Measurements from ENCODE around the gene TIMM9. TPM values are rescaled to one million over a fixed set of nuclear protein-coding genes. Genes with fewer than 3 reads are reported as not detected.

Gene TIMM9
- polyA plus RNA-seq, 1 of the 3 experiments (the other 2 are of a cell fraction): 17.9 TPM

DNA sequence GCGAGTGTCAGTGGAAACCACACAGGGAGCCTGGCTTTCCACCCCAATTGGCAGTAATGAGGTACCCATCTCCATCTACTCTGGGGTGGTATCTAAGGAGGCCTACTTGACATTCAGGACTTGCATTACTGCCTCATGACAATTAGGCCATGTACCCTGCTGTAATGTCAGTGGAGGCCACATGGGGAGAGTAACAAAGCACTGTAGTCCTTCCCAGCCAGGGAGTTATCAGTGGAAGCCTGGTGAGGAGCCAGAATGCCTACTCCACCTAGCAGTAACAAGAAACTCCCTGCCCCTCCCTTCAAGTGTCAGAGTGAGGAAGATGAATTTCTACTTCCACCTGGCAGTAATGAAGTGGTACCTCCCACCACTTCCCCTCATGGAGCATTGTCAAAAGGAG lies 12.5 kb downstream of the TIMM9 start (continued):
- TF ChIP-seq, protein P1, sequence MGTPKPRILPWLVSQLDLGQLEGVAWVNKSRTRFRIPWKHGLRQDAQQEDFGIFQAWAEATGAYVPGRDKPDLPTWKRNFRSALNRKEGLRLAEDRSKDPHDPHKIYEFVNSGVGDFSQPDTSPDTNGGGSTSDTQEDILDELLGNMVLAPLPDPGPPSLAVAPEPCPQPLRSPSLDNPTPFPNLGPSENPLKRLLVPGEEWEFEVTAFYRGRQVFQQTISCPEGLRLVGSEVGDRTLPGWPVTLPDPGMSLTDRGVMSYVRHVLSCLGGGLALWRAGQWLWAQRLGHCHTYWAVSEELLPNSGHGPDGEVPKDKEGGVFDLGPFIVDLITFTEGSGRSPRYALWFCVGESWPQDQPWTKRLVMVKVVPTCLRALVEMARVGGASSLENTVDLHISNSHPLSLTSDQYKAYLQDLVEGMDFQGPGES (IDR thresholded peaks at IDR 0.05; ENCODE audit: low read depth, low read length): no peak

DNA sequence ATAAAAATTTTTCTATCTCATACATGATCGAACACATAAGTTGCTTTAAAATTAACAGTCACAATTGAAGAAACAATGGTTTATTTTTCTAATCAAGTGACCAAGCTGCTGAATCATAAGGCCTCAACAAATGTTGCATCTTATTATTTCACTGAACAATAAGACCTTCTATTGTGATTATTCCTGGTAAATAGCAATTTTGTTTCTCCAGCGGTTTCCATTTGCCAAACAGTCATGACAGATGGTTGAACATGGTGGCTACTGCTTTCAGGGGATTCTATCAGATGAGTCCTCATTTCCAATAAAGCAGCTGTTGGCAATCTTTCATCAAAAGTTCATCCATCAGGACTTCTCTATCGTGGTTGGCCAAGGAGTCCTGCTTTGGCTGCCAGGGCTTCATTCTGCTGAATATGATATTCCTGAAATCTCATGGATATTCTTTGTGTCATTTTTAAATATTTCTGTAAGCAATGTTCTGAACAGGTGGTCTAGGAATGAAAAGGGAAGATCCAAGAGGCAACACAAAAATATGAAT lies 18.6 kb downstream of the TIMM9 start:
- no peak overlapping the region for H3K27ac ChIP-seq (ENCODE audit: low read depth in 2 of 2, low read length in 1 of 2)

More for the DNA sequence above, 18.6 kb downstream of the TIMM9 start:
- no peak for DNase-seq
- Histone ChIP-seq H3K36me3 (replicated peaks in 1 of 2; ENCODE audit: control insufficient read depth in 1 of 2, insufficient read depth in 2 of 2, low read length in 1 of 2) (peaks cover 25 to 51% of the 10 kb centered on the region in 2 experiments), H3K9me3 (no peaks in the 10 kb centered on the region), H4K20me1 (ENCODE audit: insufficient read depth) (no peaks in the 10 kb centered on the region), H3K9me2 (no peaks in the 10 kb centered on the region), H3K79me2 (ENCODE audit: insufficient read depth) (peaks cover 4% of the 10 kb centered on the region; the same call in 1 of the 2 replicates), H3K4me1 (ENCODE audit: control insufficient read depth in 1 of 2, insufficient read depth in 2 of 2, low read depth in 1 of 2, low read length in 1 of 2) (no peaks in the 10 kb centered on the region), H2AFZ (ENCODE audit: low read depth) (no peak overlapping the region), H3K4me2 (no peak overlapping the region), H3F3A (replicated peaks; ENCODE audit: insufficient read depth) (no peaks in the 10 kb centered on the region), H3K4me3 (ENCODE audit: low read depth in 2 of 2, low read length in 1 of 2) (no peak overlapping the region), H3K27me3 (ENCODE audit: insufficient read depth) (no peaks in the 10 kb centered on the region), H3K9ac (no peak overlapping the region)
- POLR2A ChIA-PET: no interaction called here
- no peak for TF ChIP-seq RFX5 (IDR thresholded peaks at IDR 0.05; ENCODE audit: low read length)
- TF ChIP-seq EZH2phosphoT487 (IDR thresholded peaks at IDR 0.05; ENCODE audit: borderline replicate concordance, low read depth): no peak
- TF ChIP-seq, protein P2, sequence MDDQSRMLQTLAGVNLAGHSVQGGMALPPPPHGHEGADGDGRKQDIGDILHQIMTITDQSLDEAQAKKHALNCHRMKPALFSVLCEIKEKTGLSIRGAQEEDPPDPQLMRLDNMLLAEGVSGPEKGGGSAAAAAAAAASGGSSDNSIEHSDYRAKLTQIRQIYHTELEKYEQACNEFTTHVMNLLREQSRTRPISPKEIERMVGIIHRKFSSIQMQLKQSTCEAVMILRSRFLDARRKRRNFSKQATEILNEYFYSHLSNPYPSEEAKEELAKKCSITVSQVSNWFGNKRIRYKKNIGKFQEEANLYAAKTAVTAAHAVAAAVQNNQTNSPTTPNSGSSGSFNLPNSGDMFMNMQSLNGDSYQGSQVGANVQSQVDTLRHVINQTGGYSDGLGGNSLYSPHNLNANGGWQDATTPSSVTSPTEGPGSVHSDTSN (IDR thresholded peaks at IDR 0.05): no peak
- TF ChIP-seq POLR2AphosphoS5 (IDR thresholded peaks at IDR 0.05; ENCODE audit: low read depth, low read length): no peak
- TF ChIP-seq TAF1 (IDR thresholded peaks at IDR 0.05; ENCODE audit: borderline replicate concordance, low read depth, low read length): no peak
- TF ChIP-seq MXI1 (IDR thresholded peaks at IDR 0.05; ENCODE audit: low read depth, low read length): no peak
- TF ChIP-seq, protein P1 (IDR thresholded peaks at IDR 0.05; ENCODE audit: low read depth, low read length): no peak
- no peak for TF ChIP-seq GABPA (IDR thresholded peaks at IDR 0.05; ENCODE audit: low read depth)
- no peak for TF ChIP-seq FOSL2 (IDR thresholded peaks at IDR 0.05; ENCODE audit: borderline replicate concordance, low read depth)
- TF ChIP-seq RAD21 (IDR thresholded peaks at IDR 0.05; ENCODE audit: low read length): no peak
- TF ChIP-seq, protein P3, sequence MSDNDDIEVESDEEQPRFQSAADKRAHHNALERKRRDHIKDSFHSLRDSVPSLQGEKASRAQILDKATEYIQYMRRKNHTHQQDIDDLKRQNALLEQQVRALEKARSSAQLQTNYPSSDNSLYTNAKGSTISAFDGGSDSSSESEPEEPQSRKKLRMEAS (IDR thresholded peaks at IDR 0.05; ENCODE audit: low read depth): no peak
- TF ChIP-seq GATA2 (CRISPR knock-in tag; IDR thresholded peaks at IDR 0.05): no peak
- TF ChIP-seq TEAD4 (IDR thresholded peaks at IDR 0.05; ENCODE audit: borderline replicate concordance, insufficient read depth): no peak
- TF ChIP-seq, protein P4, sequence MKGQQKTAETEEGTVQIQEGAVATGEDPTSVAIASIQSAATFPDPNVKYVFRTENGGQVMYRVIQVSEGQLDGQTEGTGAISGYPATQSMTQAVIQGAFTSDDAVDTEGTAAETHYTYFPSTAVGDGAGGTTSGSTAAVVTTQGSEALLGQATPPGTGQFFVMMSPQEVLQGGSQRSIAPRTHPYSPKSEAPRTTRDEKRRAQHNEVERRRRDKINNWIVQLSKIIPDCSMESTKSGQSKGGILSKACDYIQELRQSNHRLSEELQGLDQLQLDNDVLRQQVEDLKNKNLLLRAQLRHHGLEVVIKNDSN (IDR thresholded peaks at IDR 0.05; ENCODE audit: borderline replicate concordance, low read depth): no peak
- no peak for TF ChIP-seq FOXJ3 (CRISPR knock-in tag; IDR thresholded peaks at IDR 0.05)
- 97% methylated on average over 3 of the region's 3 CpGs for WGBS (ENCODE audit: low lambda C conversion rate)
- CTCF ChIA-PET: interaction anchor here (2.6 kb wide), 1 partner anchor 13 kb away, joined by 11 read pairs; the partner anchor contains the start of gene TOMM20L
